HG02981 (cell line): ENCODE data around the gene RING1.

Source experiments
- ATAC-seq: cut with Tn5 transposase; IDR thresholded peaks from one replicate; pipeline ENCODE4 v1.9.1; 2021; ENCODE audit warnings: mild to moderate bottlenecking, moderate library complexity; ENCODE audit not compliant: unreplicated experiment

The RING1 gene

DNA sequence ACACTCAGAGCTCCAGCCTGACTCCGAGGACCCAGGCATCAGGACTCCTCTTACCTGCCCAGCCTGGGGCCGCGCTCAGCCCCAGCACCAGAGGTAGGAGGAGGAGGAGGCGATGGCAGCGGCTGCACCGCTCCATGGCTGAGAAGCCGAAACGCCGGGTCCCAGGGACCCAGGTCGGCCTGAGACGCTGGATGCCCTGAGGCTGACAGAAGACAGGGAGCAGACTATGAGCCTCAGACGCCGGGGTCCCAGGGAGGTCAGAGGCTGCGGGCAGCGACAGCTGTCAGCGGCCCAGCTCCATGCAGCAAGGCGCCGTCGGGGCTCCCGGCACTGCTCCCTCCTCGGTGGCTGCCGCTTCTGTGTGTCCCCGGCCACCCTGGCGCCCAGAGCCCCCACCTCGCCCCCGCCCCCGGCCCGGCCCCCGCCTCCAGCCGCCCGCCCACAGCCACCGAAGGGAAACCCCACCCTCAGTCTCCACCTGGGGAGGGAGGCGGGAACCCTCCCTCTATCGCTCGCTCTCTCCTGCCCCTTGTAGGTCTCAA lies 16.1 kb upstream of the RING1 start, which contains the start of gene COL11A2:
Gene COL11A2 (minus strand): TSS at position 363 of the 542 bp plus-strand sequence. CDS start 227 bp downstream, at position 136.
- no peak for ATAC-seq

DNA sequence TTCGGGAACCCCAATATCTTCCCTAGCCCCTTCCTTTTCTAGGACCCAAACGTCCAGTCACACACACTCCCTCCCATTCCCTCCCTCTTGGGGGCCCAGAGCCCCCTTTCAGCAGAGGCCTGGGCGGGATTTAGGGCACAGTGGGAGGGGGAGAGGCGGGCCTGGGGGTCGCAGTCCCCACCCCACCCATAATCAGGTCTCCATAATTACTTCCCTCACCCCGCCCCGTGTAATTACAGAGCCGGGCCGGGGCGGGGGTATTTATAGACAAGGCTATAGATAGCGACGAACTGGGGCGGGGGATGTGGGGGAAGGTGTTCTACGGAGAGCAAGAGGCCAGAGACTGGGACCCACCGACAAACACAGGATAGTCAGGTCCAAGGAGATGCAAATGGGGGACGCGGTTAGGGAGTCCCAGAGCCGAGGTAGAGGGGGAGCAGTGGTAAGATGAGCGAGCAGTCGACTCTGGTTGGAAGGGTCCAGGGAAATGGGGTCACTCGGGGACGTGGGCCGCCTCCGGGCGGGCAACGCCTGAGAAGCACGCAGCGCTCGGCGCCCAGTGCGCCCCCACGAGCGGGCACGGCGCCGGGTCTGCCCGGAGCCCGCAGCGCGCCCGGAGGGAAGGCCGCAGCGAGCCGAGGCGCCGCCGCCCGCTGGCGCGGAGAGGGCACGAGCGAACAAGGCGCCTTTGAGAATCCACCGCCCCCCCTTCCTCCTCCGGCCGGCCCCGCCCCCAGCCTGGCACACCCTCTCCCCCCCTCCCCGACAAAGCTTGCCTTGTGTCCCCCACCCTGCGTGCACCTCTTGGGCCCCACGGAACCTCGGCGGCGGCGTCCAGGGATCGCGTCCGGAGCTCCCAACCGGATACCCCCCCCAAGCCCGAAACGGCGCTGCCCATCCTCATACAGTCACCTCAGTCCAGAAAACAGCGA lies 15.4 kb upstream of the RING1 start:
- ATAC-seq, result no peak

DNA sequence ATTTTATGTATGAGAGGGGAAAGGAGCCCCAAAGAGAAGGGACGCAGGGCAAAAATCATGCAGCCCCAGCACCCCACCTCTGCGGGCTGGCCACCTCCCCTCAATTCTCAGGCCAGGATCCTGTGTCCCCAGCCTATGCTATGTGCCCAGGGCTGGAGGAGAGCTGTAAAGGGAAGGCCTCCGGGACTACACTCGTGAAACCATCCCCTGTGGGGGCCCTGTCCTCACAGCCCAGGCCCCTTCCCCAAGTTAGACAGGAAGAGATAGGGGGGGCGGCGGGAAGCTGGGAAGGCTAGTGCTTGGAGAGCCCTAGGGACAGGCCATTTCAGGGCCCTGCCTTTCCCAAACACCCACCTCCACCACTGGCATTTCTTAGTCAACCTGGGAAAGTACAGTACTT lies 14.7 kb upstream of the RING1 start:
- ATAC-seq, result no peak

DNA sequence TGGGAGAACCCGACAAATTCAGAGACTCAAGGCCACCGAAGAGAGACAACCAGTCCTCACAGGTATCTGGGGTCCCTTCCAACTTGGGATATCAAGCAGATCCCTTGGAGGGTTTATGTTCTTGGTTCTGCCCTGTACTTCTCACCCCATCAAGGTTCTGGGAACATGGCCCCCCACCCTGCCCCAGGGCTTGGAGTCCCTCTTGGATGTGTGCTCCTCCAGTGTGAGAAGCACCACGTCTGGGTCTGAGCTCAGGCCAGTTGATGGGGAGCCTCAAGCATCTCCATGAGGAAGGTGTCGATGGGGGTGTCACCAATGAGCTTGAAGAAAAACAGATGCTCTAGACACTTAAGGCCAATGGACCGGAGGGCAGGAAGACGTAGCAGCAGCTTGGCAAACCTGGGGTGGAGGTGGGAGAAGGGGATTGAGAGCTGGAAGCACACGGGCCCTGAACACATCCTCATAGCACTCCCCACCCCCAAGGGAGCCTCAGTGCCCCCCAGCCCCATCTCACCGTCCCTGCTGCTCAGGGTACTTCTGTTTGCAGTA lies 13.8 kb upstream of the RING1 start:
- ATAC-seq, result no peak

- ATAC-seq, result no peak
Measured at GRCh38 chr6:33195304-33196165, 12.8 kb upstream of the RING1 start.

DNA sequence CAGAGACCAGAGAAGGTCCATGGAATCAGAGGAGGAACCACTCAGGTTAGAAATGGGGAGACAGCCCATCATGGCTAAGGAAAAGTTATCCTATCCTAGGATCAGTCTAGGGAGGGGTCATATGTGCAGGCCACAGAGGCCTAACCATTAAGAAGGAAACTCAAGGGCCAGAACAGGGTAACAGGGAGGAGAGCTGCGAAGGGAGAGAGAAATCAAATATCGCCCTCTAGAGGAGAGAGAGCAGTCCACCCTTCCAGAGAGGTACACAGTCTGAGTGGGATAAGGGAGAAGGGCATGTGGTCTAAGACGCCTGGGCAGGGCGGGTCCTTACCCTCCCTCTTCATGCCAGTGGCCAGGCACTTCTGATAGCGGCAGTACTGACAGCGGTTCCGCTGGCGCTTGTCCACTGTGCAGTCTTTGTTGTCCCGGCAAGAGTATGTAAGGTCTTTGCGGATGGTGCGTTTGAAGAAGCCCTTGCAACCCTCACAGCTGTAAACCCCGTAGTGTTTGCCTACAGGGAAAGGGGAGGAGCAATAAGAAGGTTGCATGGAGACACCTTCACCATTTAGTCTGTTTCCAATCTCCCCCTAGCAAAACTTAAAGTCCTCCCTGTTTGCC lies 10.8 kb upstream of the RING1 start:
- ATAC-seq, result no peak

DNA sequence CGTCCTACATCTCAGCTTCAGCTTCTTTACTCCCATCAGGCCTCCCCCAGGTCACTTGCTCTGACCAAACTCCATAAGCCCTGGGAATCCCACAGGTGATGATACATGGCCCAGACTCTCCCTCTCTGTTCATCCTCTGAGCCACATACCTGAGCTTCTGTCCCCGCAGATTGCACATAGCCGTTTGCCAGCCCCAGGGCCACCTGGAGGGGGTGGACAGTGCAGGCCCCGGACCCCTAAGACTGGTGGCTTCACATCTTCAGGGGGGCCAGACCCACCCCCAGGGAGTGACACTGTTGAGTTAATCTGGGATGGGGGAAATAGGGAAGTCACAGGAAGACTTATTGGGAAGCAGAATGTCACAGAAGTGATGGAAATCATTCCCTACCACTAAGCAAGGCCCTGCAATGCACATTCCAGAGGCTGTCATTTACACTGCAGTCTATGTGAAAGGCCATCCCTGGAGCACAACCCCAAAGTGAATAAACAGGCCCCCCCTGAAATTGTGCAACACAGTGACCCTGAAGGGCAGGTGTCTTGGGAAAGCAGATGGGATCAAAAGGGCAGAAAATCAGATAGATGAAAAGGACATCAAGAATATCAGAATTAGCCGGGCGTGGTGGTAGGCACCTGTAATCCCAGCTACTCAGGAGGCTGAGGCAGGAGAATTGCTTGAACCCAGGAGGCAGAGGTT lies 10.0 kb upstream of the RING1 start:
- ATAC-seq, result no peak

GRCh38 chr6:33198853-33199436 lies 9.4 kb upstream of the RING1 start:
- no peak for ATAC-seq

DNA sequence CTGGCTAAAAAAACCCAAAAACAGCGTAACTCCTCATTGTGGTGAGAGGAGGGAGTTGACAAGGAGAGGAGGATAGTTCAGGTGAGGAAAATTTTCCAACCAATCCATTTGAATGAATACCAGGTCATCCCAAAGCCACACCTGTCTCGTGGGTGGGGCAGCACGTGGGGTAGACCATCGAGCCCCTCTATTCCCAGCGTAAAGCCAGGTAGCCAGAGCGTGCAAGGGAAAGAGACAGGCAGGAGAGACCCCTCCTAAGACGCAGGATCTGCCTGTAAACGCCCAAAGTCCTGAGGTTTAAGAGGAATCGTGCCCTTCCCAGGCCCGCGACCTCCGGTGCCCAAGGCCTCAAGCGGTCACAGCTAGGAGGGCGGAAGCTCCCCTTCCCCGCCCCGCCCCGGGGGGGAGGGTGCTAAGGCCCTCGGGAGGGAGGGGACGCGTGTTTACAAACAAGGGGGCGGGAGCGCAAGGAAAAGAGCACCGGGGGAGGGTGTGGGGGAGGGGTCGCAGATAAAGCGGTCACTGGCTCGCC lies 8.5 kb upstream of the RING1 start:
- peak; percentile 18 for ATAC-seq

- peak; percentile 49 for ATAC-seq
Measured at GRCh38 chr6:33200219-33201146, 7.8 kb upstream of the RING1 start, which contains the start of the genes RXRB and SLC39A7. Gene RXRB, minus strand, starts transcription at chr6:33200665. Its CDS starts 189 bp downstream, at chr6:33200476. Gene SLC39A7, plus strand, starts transcription at chr6:33200867. Its CDS starts 379 bp downstream, at chr6:33201246.

DNA sequence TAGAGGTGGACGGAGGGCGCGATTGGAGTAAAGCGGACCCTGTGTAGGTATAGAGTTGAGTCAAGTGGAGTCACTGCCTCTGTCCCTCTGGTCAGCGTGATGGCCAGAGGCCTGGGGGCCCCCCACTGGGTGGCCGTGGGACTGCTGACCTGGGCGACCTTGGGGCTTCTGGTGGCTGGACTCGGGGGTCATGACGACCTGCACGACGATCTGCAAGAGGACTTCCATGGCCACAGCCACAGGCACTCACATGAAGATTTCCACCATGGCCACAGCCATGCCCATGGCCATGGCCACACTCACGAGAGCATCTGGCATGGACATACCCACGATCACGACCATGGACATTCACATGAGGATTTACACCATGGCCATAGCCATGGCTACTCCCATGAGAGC lies 7.2 kb upstream of the RING1 start:
- ATAC-seq, result no peak

- ATAC-seq, result no peak
Measured at GRCh38 chr6:33201935-33202334, 6.4 kb upstream of the RING1 start.

DNA sequence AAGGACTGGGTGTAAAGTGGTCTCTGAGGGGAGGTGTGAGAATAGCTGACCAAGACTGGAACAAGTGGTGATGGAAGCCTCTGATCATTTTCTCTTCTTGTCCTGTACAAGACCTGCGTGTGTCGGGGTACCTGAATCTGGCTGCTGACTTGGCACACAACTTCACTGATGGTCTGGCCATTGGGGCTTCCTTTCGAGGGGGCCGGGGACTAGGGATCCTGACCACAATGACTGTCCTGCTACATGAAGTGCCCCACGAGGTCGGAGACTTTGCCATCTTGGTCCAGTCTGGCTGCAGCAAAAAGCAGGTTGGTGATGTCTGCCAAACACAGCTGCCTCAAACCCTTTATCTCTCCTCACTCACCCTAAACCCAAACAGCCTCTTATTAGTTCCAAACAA lies 5.5 kb upstream of the RING1 start:
- no peak for ATAC-seq

DNA sequence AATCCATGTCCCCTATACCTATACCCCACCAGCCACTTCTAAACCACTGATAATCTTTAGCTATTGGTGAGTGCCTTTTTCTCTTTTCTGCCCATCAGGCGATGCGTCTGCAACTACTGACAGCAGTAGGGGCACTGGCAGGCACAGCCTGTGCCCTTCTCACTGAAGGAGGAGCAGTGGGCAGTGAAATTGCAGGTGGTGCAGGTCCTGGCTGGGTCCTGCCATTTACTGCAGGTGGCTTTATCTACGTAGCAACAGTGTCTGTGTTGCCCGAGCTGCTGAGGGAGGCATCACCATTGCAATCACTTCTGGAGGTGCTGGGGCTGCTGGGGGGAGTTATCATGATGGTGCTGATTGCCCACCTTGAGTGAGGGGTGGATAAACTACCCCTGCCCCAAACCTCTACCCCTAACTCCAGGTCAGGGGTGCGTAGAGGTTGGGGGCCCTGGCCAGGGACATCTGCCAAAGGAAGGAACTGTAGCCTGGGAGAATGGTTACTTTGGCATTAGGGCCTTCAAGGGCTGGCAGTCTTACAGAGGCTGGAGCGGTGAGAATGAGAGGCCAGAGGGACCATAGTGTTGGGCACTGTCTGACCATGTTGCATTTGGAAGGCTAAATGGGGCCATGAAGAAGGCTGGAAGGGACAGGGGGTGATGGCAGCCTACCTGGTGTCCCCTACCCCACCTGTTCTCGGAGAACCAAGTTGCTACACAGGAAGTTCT lies 4.7 kb upstream of the RING1 start:
- ATAC-seq, result no peak

DNA sequence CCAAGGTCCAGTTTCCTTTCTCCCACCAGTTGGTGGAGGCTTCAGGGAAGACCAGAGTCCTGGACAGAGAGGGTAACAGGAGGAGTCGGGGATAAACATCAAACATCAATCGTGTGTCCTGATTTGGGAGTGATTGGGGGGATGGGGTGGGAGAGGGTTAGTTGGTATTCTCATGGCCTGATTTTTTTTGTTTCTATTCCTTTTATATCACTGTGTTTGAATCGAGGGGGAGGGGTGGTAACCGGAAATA lies 4.2 kb upstream of the RING1 start:
- no peak for ATAC-seq

DNA sequence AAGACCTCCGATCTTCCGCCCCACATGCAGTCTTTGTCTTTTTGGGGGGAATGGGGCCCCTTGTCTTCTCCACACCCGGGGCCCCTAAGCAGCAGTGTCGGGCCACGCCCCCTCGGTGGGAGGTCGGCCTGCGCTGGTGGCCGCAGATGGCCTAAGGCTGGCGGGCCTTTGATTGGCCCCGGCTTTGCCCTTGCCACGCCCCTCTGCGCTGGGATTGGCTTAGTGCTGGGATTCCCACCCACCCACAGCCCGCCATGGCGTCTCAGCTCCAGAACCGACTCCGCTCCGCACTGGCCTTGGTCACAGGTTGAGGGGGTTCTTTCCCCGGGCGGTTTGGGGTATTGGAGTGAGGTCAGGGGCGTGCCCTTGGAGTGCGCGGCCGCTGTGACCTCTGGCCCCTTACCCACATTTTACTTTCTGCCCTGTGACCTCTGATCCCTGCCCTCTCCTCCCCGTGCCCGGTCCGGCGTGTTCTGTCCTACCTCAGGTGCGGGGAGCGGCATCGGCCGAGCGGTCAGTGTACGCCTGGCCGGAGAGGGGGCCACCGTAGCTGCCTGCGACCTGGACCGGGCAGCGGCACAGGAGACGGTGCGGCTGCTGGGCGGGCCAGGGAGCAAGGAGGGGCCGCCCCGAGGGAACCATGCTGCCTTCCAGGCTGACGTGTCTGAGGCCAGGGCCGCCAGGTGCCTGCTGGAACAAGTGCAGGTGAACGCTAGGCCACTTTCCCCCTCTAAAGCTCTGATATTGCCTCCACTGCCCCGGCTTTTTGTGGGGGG lies 3.7 kb upstream of the RING1 start, which contains the start of gene HSD17B8:
Gene HSD17B8 (plus strand): TSS at position 241 of the 776 bp plus-strand sequence. CDS start 14 bp downstream, at position 255.
- peak; percentile 40 for ATAC-seq
